HG03095 (cell line): ENCODE results near the gene WDFY3.

Experiments
- ATAC-seq: cut with Tn5 transposase; IDR thresholded peaks from one replicate; pipeline ENCODE4 v1.9.1; 2021; ENCODE audit warnings: moderate library complexity; ENCODE audit not compliant: unreplicated experiment

The WDFY3 gene

DNA sequence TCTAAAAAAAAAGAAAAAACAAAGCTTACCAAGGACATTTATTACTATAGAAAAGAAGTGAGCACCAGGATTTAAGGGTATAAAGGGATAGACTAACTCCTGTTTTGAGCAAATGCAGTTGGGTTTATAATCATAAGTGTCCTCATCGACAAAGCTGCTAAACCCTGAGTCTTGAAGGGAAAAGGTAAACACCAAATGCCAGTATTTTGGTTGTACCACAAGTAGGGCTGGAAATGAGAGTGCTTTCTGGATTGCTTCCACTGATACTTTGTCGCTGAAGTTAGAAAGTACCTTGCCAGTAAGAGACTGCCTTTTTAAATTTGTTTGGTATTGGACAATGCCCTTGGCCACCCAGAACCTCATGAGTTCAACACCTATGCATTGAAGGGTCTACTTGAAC is 53.7 kb downstream of the WDFY3 start:
- ATAC-seq: no peak

DNA sequence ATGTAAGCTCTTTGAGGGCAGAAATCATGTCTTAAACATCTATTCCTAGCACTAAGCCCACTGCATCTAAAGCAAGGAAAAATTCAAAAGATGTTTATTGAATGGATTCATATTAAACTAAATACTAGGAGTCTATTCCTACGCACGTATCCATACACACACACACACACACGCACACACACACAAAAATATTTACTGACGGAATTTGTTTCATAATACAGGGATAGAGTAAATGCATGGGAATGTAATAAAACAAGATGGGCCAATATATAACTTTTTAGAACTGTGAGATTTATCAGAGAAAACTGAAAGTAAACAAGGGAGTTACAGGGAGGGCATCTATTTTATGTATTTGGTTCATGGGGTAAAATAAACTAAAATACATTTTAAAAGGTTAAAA is 57.6 kb downstream of the WDFY3 start:
- no peak for ATAC-seq

DNA sequence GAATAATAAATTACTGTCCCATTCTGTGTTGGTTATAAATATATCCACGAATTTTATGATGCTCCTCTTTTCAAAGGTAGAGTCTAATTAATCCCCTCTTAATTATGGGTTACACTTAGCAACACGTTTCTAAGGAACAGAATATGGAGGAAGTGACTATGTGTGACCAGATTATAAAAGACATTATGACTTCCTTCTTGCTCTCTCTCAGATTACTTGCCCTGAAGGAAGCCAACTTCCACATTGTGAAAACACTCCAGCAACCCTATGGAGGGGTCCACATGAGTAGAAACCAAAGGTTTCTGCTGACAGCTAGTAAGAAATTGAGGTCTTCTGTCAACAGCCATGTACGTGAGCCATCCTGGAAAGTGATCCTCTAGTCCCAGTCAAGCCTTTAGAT is 59.3 kb downstream of the WDFY3 start:
- no peak for ATAC-seq

DNA sequence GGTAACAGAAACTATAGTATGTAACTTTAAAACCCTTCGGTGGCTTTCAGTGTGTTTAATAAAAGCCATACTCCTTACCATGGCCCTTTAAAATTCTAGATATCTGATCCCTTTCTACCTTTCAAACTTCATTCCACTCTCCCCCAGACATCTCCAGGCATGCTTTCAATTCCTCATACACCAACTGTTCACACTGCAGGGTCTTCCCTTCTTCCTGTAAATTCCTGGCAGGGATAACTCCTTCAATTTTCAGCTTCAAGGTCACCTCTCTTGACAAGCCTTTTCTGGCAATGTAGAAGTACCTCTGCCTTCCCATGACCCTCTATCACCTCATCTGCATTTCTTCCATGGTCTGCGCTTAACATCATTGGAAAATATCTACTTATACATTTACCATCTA is 60.8 kb downstream of the WDFY3 start:
- no peak for ATAC-seq

DNA sequence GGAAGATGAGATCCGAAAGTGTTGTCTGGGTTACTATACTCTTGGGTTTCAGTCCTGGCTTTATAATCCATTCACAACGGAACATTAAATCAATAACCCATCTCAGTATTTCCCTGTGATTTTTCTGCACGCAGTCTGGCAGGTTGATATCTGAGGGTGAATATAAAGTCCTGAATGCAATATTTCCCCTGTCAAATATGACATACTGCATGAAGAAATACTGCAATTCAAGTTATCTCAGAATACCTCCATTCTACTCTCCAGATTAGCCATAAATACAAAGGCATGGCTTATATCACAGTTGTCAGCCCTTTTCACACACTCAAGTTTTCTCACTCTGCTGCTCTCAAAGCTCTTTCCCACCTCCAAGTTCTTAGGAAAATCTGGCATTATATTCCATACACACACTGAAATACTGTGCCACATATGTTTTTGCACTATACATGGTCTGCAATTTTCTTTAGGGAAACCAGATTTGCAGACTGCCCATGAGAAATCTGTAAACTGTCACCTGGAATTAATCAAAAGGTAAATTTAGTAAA is 64.7 kb downstream of the WDFY3 start:
- no peak for ATAC-seq

DNA sequence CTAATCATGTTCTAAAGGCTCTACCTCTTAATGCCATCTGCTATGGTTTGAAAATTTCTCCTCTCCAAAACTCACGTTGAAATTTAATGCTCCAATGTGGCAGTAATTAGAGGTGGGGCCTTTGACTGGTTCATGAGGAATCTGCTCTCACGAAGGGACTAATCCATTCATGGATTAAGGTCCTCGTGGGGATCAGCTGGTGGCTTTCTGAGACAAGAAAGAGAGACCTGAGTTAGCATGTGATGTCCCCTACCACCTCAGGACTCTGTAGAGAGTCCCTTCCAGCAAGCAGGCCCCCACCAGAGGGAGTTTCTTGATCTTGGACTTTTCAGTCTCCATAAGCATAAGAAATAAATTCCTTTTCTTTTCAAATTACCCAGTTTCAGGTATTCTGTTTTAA is 65.3 kb downstream of the WDFY3 start:
- ATAC-seq: no peak

DNA sequence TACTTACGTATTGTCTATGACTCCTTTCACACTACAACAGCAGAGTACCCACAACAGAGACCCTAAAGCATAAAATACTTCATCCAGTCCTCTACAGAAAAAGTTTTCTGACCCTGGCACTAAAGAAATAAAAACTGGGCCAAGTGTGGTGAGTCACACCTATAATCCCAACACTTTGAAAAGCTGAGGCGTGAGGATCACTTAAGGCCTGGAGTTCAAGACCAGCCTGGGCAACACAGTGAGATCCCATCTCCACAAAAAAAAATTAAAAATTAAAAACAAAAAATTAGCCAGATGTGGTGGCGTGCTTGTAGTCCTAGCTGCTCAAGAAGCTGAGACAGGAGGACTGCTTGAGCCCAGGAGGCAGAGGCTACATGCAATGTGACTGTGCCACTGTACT is 66.9 kb downstream of the WDFY3 start:
- ATAC-seq: no peak

DNA sequence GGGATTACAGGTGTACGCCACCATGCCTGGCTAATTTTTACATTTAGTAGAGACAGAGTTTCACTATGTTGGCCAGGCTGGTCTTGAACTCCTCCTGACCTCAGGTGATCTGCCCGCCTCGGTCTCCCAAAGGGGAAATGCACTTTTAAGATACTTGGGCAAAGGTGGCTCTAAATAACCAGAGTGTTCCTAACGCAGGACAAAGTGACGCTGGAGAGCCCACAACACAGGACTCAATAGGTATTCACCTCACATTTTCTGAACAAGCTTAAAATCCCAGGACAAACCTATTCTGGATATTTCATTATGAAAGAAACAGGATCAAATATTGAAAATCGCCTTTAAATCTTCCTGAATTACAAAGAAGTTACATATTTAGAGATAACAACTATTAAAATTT is 69.0 kb downstream of the WDFY3 start:
- no peak for ATAC-seq

DNA sequence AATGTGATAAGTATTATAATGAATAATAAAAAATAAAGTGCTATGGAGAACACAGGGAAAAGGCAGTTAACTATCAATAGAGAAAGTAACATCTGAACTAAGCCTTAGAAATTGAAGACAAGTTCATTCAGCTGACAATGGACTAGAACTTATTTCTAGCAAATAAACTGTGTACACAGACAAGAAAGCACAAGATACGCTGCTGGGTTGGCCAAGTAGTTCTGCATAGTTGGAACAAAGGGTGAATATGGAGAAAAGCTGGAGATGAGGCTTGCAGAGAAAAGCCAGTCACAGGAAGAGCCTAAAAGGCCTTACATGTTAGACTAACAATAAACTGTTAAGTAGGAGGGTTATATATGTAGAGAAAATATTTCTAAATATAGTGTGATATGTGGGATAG is 71.2 kb downstream of the WDFY3 start:
- ATAC-seq: no peak

DNA sequence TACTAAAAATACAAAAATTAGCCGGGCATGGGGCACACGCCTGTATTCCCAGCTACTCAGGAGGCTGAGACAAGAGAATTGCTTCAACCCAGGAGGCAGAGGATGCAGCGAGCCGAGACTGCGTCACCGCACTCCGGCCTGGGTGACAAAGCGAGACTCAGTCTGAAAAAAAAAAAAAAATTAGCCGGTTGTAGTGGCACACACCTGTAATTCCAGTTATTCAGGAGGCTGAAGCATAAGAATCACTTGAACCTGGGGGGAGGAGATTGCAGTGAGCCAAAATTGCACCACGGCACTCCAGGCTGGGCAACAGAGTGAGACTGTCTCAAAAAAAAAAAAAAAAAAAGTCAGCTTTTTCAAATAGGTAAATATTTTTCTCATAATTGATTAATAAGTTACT is 71.9 kb downstream of the WDFY3 start:
- no peak for ATAC-seq

DNA sequence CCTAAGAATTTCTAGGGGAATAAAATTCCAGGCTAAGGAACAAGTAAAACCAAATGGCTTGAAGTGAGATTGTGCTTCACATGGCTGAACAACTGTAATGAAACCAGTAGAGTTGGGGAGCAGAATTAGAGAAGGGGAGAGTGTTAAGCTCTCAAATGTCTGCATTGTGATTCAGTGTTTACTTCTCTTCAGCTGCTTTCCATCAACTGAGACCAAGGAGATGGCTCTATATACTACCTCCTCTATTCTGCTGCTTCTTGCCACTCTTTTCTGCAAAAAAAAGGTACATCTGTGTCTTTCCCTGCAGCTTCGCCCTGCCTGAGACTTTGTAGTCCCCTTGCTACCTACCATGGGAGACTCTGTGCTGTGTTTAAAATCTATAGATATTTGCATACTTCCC is 73.5 kb downstream of the WDFY3 start:
- ATAC-seq: no peak

DNA sequence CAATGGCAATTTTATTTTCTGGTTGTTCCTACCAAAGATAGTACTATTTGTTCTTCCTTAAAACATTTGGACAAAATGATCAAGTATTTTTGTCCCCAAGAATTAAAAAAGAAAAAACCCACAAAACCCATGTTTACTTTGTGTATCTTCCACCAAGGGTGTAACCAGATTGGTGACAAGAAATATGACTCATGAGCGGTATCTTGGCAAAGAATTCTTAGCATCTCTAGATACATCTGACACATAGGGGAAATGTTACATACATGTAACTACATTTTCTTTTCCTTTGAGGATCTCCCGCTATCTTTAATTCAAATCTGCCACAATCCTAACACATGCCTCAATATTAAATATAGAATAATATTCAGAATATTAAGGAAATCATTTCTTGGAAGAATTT is 78.7 kb downstream of the WDFY3 start:
- ATAC-seq: no peak

DNA sequence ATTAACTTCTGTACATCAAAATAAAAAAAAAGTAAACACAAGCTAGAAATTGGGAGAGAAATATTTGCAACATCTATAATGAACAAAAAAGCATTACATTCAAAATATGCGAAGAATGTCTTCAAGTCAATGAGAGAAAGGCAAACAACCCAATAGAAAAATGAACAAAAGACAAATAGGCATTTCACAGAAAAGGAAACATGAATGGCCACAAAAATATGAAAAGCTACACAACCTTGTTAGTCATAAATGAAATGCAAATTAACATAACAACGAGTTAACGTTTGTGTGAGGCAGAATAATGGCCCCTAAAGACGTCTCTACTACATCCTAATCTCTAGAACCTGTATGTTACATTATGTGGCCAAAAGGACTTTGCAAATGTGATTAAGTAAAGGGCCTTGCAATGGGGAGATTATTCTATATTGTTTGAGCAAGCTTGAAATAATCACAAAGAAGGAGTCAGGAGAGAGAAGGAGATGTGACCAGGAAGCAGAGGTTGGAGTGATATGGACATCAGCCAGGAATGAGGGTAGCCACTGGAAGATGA is 86.8 kb downstream of the WDFY3 start:
- ATAC-seq: no peak

DNA sequence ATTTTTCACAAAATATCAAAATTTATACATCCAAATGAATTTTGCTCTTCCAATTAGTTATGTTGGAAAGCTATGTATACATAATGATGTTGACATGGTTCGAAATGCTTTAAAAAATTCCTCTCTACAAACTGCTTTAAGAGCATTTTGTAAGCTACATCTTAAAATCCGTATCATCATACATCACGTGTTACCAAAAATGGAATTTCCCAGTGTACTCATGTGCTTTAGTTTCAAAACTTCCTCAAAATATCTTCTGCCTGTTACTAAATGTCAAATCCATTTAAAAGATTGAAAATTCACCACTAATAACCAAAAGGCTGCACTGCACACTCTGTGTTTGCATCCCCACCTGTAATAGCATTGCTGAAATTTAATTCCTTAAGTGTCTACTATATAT is 87.9 kb downstream of the WDFY3 start:
- ATAC-seq: no peak

DNA sequence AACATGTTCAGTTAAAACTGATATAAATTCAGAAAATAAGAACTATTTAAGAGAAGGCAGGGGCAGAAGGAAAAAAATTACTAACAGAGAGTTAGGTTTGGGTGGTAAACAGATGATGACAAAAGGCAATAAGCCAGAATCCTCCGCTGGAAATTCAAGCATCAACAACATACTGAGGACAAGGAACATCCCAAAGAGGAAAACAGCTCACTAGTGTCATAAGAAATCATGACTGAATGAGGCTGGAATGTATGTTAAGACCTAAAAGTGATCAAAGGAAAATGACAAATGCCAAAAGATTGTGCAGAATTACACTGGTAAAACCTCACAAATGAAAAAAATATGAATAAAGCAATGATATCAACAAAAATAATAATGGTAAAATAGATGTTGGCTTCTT is 88.4 kb downstream of the WDFY3 start:
- no peak for ATAC-seq

DNA sequence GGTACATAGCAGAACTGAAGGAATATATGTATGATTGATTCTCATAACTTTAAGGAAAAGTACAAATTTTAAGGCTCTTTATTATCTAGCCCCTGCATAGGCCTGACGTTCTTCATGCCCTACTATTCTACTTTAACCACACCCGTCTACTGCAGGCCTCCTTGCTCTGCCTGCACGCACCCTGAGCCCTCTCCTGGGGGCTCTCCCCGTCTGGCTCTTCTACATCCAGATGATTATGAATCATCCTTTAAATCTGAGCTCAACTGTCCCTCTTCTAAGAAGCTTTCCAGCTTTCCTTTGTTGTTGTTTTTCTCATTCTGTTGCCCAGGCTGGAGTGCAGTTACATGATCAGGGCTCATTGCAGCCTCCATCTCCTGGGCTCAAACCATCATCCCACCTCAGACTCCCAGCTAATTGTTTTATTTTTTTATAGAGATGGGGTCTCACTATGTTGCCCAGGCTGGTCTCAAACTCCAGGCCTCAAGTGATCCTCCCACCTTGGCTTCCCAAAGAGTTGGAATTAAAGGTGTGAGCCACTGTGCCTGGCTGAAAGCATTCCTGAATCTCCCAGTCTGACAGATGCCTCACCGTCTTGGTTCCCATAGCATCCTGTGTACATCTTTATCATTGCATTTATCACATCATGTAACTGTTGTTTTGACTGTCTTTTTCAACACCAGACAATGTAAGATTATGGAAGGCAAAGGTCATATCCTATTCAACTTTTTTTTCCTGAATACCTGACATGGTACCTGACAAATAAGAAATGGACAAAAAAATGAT is 89.2 kb downstream of the WDFY3 start:
- no peak for ATAC-seq

DNA sequence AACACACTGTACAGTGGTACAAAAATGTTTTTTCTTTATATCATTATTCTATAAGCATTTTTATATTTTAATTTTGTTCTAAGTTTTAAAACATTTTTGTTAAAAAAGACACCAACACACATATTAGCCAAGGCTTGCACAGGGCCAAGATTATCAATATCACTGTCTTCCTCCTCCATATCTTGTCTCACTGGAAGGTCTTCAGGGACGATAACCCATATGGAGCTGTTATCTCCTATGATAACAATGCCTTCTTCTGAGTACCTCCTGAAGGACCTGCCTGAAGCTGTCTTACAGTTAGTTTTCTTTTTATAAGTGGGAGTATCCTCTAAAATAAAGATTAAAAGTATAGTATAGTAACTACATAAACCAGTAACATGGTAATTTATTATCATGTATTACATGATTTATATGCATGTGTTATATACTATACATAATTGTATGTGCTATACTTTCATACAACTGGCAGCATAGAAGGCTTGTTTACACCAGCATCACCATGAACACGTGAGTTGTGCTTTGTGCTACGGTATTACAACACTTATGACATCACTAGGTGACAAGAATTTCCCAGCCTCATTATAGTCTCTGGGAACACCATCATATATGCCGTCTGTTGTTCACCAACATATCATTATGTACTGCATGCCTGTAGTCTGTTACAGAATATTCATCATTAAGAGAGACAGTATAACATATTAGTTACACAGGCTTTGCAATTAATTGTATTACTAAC is 90.7 kb downstream of the WDFY3 start:
- ATAC-seq: no peak

DNA sequence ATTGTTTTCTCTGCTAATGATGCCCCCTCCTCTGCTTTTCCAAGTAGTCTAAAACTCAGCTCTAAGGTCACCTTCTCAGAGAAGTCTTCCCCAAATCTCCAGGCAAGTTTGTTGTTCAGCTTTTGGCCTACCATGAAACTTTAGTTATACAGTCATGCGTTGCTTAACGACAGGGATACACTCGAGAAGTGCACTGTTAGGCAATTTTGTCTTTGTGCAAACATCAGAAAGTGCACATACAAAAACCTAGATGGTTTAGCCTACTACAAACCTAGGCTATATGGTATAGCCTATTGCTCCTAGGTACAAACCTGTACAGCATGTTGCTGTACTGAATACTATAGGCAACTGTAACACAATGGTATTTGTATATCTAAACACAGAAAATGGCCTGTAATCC is 91.9 kb downstream of the WDFY3 start:
- no peak for ATAC-seq

DNA sequence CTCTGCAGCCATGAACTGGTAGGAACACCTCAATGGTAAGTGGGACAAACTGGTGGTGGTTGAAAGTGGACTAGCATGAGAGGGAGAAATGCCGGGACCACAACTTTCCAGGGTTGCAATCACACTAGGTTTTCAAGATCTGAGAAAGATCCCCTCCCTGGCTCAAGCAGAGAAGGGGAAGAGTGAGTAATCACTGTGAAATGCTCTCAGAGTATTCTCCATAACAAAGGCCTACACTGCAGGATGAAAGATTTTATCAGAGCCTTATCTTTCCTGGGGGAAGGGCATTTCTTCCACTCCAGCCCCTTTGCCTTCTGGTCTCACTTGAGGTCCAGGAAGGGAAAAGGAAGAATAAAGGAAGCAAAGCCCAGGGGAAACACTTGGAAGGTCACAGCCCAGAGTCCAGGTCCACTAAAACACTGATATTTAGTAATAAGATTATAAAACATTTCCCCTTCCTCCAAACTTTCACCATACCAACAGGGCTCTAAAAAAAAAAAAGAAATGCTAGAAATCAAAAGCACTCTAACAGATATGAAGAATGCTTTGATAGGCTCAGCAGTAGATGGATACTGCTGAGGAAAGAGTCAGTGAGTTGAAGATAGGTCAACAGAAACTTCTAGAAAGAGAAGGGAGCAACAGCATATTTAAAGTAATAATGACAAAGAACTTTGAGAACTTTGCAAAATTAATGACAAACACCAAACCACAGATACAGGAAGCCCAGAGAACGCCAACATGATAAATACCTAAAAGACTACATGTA is 95.9 kb downstream of the WDFY3 start:
- ATAC-seq: no peak

DNA sequence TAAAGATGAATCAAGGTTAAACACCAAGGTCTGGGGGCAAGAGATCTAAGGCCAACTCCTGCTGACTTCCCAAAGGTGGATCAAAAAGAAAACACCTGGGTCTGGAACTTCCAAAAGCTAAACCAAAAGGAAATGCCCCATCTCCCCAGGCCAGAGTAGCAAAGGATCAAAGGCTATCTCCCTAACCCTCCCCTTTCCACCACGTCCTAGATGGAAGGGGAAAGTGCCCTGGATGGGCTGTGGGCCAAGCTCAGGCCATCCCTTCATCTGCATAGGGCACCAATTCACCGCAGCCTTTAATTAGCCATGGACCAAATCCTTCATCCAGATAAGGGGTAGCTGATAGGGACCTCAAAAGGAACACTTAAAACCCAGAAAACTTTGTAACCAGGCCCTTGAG is 100.2 kb downstream of the WDFY3 start:
- no peak for ATAC-seq

DNA sequence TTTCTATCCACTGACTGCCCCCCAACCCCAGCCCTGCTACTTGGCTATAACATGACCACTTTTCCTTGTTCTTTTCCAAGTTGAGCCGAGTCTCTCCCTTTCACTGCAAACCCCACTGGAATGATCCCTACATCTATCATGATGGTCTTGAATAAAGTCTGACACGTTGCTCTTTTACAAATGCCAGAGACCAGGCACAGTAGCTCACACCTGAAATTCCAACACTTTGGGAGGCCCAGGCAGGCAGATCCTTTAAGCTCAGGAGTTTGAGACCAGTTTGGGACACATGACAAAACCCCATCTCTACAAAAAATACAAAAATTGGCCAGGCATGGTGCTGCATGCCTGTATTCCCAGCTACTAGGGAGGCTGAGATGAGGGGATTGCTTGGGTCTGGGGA is 100.9 kb downstream of the WDFY3 start:
- ATAC-seq: no peak
